Raji (cell line): Measurements from ENCODE around the gene GRM4.

ENCODE experiments used
- POLR2A ChIP-seq: IDR thresholded peaks from 2 replicates; pipeline ENCODE4 v1.6.1; 2011; ENCODE audit warnings: low read depth, low read length, control low read depth; ENCODE audit not compliant: insufficient read depth

GRM4 gene

GRCh38 chr6:34170346-34170745 lies 24.5 kb upstream of the GRM4 start:
- no peak for TF ChIP-seq POLR2A

- TF ChIP-seq POLR2A = no peak
These were observed 24.0 kb upstream of the GRM4 start for GRCh38 chr6:34169897-34170296.

DNA sequence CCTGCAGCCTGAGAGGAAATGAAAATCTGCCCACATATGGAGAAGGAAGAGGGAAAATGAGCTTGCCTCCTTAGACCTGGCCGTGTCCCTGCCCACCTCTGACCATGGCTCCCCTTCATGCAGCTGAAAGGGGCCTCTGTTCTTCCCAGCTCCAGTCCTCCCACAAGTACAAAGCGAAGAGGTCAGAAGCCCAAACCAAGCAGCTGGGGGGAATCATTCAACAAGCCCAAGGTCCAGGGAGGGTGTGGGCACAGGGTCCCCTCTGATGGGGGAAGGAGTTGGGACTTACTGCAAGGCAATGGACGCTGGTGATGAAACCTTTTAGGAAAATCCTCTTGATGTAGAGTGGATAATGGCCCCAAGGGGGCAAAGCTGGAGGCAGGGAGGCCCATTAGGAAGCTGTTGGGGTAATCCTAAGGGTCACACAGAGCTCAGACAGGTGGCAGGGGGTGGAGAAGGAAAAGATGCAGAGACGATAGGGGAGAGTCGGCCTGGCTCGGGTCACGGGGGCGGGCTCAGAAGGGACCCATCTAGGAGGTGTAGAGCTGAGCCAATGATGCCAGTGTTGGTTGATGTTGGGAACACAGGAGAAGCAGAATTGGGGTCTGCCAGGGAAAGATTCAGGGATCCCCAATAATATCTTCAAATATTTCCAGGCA lies 16.1 kb upstream of the GRM4 start:
- no peak for TF ChIP-seq POLR2A

GRCh38 chr6:34159844-34160243 lies 14.0 kb upstream of the GRM4 start:
- TF ChIP-seq POLR2A = no peak

- TF ChIP-seq POLR2A = no peak
These were observed 13.0 kb upstream of the GRM4 start for GRCh38 chr6:34158876-34159275.

DNA sequence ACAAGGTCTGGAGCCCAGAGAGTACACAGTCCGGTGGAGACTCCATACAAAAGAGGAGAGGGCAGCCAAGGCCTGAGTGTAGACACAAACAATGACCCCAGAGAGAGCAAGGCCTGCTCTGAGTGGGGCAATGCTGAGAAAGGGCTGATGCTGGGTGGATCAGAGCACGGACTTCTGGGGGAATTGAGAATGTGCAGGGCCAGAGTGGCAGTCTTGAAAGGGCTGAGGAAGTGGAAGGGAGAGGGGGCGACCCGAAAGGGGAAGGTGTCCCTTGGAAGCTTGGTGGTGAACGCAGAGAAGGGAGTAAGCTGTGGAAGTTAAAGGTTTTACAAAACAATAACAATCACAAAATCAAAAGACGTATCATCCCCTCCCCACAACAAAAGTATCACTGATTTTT lies 12.0 kb upstream of the GRM4 start:
- no peak for TF ChIP-seq POLR2A

DNA sequence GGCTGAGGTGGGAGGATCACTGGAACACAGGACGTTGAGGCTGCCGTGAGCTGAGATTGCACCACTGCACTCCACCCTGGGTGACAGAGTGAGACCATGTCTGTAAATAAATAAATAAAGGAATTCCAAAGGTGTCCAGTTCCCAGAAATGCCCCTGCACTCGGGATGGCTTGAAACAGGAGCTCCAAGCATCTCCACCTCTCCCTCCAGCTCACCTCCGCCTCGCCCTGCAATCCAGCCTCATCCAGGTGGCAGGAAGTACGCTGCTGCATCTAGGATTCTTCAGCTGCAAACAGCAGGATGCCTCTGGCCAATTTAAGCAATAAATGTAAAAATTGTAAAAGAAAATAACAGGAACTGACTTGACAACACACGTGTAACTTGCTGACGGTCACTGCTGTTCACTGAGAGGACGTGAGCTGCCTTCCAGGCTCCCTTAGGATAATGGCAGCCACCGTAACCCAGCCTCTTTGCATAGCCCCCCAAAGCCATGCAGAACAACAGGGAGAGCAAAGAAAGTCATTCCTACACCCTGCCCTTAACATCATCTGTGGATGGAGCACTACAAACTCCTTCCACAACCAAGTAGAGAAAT lies 11.4 kb upstream of the GRM4 start:
- TF ChIP-seq POLR2A = no peak

DNA sequence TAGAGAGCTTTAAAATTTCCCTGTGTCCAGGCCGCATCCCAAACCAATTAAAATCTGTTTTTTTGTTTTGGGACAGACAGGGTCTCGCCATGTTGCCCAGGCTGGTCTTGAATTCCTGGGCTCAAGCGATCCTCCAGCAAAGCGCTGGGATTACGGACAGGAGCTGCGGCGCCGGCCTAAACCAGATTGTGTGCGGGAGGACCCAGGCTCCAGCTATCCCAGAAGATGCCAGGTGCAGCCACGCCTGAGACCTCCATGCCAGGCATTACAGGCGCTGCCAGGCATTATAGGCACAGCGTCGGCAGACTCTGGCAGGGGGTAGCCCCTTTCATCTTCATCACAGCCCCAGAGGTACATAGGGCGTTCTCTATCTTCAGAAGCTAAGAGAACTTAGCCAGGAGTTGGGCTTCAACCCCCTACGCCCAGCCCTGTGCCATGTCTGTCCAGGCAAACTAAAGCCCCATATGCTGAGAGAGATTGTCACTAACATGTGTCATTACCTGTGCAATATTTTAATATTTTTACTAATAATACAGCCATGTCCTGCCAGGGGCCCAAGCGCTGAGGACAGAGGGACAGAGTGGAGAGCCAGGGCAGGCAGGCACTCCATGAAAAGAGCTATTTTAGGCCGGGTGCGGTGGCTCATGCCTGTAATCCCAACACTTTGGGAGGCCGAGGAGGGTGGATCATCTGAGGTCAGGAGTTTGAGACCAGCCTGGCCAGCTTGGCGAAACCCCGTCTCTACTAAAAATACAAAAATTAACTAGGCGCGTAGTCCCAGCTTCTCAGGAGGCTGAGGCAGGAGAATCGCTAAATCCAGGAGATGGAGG lies 9.8 kb upstream of the GRM4 start:
- no peak for TF ChIP-seq POLR2A

DNA sequence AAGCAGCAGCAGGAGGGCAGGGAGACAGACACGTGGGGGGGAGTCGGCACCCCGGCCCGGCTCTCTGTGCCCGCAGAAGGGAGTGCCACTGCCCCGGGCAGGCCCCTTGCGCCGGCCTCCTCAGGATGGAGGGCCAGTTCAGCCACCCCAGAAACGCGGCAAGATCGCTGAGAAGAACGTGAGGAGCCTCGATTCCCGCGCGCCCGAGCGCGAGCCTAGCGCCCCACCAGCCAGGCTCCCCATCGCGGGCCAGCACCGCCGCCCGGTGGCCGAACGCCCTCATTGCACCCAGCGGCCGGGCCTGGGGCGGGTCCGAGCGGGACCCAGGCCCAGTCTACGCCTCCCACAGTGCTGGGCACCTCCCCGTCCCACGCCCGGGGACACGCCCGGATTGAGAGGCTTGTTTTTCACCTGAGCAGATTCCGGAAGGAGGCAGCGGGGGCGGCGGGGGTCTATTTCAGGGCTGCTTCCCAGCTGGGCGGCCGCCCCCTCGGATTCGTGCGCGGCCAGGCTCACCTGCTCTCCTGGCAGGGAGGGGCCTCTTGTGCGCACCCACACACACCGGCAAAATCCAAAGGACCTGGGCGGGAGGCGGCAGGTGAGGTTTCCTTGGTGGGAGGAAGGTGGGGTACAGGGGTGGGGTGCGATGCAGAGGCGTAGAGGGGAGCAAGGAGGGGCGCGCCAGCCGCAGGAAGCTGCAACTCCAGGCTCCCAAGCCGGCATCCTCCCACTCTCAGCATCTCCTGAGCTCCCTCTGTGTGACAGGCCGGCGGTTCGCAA lies 9.0 kb upstream of the GRM4 start:
- no peak for TF ChIP-seq POLR2A

DNA sequence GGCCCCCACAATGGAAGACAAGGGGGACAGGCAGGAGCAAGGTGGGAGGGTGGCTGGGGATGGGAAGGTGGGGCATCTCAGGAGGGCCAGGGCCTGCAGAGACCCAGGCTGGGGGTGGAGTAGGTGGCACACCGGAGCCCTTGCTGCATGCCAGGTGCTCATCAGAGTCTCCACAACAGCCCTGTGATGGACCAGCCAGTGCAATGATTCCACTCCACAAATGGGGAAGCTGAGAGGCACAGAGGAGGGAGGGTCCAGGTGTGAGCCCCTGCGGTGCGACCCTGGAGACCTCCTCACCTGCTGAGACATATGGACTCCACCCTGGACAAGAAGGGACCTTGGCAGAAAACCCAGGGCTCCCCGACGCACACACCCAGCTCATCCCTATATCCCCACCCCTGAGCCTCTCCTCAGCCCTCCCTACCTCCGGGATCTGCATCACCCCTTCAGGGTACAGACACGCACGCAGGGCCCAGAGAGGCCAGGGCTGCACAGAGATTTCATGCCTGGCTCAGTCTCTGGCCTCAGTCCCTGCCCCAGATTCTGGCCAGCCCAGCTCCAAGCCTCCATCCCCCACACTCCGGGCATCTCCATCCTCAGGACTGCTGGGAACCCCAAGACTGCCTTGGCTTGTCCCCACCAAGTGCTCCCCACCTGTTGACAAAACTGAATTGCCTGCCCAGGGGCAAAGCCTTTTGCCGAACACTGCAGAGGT lies 7.1 kb upstream of the GRM4 start:
- TF ChIP-seq POLR2A = no peak

- no peak for TF ChIP-seq POLR2A
These were observed 6.2 kb upstream of the GRM4 start for GRCh38 chr6:34152042-34152524.

DNA sequence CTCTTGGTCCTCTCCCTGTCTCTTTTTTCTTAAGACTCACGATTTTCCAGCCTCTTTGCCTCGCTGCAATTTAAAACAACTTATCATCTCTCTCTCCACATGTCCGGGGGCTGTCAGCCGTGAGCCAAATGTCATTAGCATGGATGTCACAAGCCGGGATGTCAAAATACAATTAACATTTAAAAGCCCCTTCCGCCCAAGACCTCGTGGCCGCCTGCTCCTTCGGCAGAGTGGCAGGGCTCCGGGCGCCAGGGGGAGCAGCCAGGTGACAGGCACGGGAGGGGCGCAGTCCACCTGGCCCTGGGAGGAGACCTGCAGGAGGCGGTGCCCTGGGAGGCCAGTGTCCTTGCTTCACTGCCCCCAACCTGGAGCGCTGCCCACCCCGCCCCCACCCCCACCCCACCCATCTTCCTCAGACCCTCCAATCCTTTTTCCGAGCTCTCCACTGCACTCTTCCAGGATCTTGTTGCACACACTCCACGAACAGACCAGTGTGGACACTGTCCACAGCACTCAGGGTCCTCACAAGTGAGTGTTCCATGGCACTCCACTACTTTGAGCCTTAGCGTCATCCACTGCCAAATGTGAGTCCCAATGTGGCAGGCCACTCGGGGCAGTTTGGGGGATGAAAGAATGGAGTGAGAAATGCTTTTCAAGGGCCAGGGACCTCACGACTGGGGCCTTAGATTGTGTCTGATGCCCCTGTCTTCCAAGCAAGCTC lies 5.6 kb upstream of the GRM4 start:
- TF ChIP-seq POLR2A = no peak

DNA sequence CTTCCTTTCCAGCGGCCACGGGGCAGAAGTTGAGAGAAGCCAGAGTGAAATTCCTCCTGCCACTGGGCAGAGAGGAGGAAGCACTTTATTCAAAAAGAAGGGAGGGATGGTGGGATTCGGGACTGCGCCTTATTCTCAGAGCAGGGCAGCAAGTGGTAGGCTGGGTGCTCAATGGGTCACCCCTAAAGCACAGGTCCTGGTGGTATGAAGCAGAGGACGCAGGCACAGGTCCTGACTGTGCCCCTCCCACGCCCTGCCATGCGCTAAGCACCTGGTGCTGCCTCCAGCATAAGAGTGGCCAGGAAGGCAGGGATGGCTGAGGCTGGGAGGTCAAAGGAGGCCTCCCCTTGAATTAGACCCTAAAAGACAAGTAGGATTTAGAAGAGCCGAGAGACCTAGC lies 4.9 kb upstream of the GRM4 start:
- TF ChIP-seq POLR2A = no peak

DNA sequence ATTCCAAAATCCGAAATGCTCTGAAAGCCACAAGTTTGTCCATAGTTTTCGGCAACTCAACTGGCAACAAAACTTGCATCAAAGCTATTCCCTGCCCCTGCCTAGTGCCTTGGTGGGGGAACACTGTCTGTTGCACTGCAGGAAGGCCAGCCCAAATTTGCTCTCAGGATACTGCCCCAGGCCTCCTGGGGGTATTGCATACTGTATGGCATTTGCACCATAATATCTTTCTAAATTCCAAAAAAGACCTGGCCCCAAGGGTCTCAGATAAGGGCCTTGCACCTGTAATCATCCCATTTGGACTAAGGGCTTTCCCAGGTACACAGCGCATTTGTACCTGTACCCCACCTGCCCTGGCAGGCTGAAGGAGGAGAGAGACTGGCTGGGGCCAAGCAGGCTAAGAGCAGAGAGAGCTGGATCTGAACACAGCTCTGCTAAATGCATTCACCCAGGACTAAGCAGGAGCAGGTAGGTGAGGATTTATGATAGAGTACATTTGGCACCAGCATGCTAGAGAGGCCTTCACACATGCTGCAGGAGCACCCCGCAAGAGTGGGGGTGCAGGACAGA lies 4.0 kb upstream of the GRM4 start:
- TF ChIP-seq POLR2A = no peak
